IPS DF 4.7 (cell line): ENCODE results near the gene ZNRF3.

ENCODE experiments used
- DNase-seq: peaks from one replicate; pipeline ENCODE4 v3.0.0-alpha.2; 2013; ENCODE audit warnings: low spot score; ENCODE audit errors: extremely low read depth

Gene ZNRF3

DNA sequence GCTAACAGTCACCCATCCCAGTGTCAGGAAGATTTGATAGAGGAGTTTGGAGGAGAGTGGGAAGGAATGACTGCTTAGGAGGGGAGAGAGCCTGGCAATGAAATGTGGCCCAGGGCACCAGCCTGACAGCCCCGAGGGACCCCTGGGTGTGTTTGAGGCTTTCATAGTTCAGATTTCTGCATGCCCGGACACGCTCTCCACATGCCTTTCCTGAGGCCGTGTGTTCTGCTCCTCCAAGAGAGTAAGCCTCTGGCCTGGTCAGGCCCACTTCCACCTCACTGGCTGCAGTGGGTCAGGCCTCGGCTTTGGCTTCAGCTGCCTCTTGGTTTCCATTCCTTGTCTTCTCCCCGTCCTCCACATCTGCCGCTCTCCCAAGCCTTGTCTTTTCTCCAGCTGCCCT is 99.8 kb downstream of the ZNRF3 start:
- DNase-seq, result no peak

- DNase-seq, result no peak
Observed at GRCh38 chr22:28983788-28984441, 100.5 kb downstream of the ZNRF3 start.

DNA sequence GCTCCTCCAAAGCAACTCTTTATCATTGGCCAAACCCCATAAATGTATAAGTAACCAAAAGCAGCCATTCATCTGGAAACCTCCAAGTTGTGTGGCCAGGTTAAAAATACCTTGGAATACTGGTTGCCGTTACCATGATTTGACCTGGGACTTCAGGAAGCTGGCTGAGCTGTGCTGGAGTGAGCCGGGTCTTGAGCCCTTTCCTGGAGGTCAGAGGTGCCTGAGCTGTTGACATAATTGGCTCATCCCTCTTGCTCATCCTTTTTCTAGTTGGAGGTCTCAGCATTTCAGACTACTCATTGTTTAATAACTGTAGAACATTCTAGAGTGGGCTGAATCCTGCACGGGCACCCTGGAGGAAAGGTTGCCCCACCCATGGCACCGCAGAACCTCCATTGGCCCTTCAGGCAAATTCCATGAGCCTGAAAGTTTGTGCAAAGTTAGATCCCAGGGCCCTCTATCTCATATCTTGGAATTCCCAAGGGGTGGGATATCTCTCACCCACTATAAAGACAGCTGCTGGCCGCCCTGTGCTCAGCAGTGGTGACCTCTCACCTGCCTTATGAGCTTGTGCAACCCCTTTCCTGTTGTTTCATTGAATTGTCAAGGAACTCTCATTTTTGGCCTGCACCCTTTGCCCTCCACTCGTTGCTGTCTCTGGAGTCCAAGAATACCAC is 101.2 kb downstream of the ZNRF3 start:
- no peak for DNase-seq

- DNase-seq, result no peak
Observed at GRCh38 chr22:28985581-28986290, 102.4 kb downstream of the ZNRF3 start.

GRCh38 chr22:28986366-28986765 is 103.0 kb downstream of the ZNRF3 start:
- no peak for DNase-seq

DNA sequence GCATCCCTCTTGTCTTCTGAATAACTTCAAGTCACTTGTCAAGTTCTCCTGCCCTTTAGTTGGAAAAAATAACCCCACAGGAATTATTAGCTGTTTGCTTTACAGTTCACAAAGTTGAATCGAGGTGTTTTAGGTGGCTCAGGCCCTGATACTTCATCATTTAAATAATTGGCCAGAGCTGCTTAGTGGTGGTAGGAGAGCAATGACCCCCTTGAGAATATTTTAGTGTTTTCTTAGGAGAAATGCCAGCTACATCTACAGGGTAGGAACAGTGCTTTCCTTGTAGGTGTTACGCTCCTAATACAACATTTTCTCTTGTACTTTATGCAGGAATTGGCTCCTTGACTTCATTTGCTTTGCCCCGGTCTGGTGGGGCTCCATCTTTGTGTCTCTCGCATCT is 105.1 kb downstream of the ZNRF3 start:
- no peak for DNase-seq

- no peak for DNase-seq
Observed at GRCh38 chr22:28989035-28989464, 105.7 kb downstream of the ZNRF3 start.

GRCh38 chr22:28989484-28989883 is 106.1 kb downstream of the ZNRF3 start:
- DNase-seq, result no peak

- DNase-seq, result no peak
Observed at GRCh38 chr22:28989912-28990311, 106.5 kb downstream of the ZNRF3 start.

GRCh38 chr22:28992565-28993356 is 109.4 kb downstream of the ZNRF3 start:
- no peak for DNase-seq

DNA sequence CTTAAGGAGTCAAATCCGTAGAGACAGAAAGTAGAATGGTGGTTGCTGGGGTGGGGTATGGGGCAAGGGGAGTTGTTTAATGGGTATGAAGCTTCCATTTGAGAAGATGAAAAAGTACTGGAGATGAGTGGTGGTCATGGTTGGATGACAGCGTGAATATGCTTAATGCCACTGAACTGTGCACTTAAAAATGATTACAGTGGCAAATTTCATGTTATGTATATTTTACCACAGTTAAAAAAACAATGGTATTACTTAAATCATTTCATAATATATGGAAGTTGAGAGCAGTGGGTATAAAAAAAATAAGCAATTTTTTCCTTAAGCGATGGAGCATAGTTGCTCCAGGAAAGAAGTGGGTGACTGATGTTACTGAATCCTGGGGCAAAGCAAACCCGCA is 111.2 kb downstream of the ZNRF3 start:
- no peak for DNase-seq

DNA sequence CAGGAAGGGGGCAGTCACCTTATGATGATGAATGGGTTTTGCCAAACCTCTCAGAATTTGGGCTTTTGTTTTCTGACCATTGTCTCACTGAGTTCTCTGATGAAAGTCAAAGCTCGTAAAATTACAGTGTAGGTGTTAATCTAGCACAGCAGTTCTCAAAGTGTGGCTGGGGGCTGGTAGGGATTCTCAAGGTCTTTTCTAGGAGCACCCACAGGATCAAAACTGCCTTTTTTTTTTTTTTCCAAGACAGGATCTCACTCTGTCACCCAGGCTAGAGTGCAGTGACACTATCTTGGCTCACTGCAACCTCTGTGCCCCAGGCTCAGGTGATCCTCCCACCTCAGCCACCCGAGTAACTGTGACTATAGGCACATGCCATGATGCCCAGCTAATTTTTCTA is 112.2 kb downstream of the ZNRF3 start:
- DNase-seq, result no peak

GRCh38 chr22:28997342-28997741 is 114.0 kb downstream of the ZNRF3 start:
- DNase-seq, result no peak

DNA sequence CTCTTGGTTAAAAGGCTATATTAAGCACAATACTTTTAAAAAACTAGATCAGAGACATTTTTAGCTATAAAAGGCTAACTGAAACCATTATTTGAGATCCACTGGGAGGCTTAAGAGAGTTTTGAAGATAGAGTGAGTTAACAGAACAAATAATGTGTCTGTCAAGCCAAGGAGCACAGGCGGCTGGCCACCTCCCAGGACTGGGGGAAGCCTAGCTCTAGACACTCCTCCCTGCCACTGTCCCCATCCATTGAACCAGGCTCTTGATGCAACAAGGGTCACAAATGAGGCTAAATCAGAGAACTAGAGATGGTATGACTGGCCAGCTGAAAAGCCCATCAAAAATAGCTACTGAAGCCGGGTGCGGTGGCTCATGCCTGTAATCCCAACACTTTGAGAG is 115.3 kb downstream of the ZNRF3 start:
- no peak for DNase-seq

DNA sequence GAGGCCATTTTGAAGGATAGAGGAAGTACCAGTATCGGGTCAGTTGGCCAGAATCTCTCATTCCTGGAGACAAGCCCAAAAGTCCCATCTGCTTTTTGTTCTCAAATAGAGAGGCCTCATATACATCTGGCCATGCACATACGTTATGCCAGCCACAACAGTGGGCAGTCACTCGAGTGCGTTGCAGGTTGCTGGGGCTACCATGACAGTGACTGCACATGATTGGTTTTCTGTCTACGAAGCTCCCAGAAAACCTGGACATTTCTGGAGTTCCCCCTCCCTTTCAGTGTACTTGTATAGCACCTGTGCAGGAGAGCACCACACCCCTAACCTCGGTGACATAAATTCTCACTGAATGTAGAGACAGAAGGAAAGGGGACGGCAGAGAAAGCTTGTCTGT is 116.1 kb downstream of the ZNRF3 start:
- no peak for DNase-seq

- DNase-seq, result no peak
Observed at GRCh38 chr22:28999919-29000556, 116.7 kb downstream of the ZNRF3 start.

- no peak for DNase-seq
Observed at GRCh38 chr22:29000641-29001040, 117.3 kb downstream of the ZNRF3 start.

DNA sequence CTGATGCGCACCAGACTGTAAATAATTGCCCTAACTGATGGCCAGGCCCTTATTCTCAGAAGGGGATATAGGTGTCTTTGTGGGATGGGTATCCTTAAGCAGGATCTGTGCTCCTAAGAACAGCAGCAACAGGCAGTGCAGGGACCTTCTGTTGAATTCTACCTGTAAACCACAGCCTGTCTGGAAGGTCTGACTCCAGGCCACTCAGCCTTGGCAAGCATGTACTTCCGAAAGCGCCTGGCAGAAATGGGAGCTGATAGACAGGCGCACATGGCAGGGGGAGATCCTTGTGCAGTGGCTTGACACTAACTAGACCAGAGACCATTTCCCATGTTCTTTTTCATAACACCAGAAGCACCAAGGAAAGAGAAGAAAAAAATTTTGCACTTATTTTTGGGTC is 119.2 kb downstream of the ZNRF3 start:
- DNase-seq, result no peak

DNA sequence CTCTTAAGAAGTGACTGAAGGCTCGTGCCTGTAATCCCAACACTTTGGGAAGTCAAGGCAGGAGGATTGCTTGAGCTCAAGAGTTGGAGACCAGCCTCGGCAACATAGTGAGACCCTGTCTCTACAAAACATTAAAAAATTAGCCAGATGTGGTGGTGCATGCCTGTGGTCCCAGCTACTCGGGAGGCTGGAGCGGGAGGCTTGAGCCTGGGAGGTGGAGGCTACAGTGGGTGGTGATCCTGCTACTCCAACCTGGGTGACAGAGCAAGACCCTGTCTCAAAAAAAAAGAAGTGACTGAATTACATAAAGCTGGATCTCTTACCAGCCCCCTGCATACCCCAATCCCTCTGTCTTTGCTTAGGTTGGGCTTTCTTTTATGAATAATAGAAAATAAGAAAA is 120.2 kb downstream of the ZNRF3 start:
- DNase-seq, result no peak

GRCh38 chr22:29003975-29004646 is 120.7 kb downstream of the ZNRF3 start:
- DNase-seq, result no peak
